ENCODE measurements around the gene RDH16. TPM values are rescaled to one million over a fixed set of nuclear protein-coding genes. Genes with fewer than 3 reads are reported as not detected.

The RDH16 gene
- total and polyA plus RNA-seq, 4 donors: 12.9 to 382 (median 219) TPM

GRCh38 chr12:56933826-56934625 is 23.4 kb downstream of the RDH16 start, which contains the start of gene SDR9C7:
Gene SDR9C7 (minus strand): TSS chr12:56934408. CDS start chr12:56934261, 147 bp downstream.
- Histone ChIP-seq H3K4me1 (ENCODE audit: control insufficient read depth in 4 of 4, insufficient read depth in 4 of 4, low read length in 3 of 4) (no peaks in the 10 kb centered on the region), H3K36me3 (ENCODE audit: control insufficient read depth in 4 of 4, insufficient read depth in 3 of 4, low read depth in 1 of 4, low read length in 3 of 4) (no peaks in the 10 kb centered on the region), H3K27me3 (ENCODE audit: control insufficient read depth in 4 of 4, insufficient read depth in 4 of 4, low read length in 3 of 4) (no peaks in the 10 kb centered on the region), H3K27ac (ENCODE audit: low read depth in 1 of 2, low read length in 2 of 2) (no peak within 1 kb of the TSS), H3K9ac (ENCODE audit: low read depth in 1 of 2, low read length in 2 of 2) (no peak within 1 kb of the TSS), H3K9me3 (ENCODE audit: control insufficient read depth in 4 of 4, low read length in 3 of 4) (no peaks in the 10 kb centered on the region), H3K4me3 (ENCODE audit: low read depth in 1 of 3, low read length in 3 of 3) (no peak within 1 kb of the TSS)
- 96% methylated on average over 15 of the region's 15 CpGs for WGBS
- no peak for DNase-seq (ENCODE audit: low spot score)
- TF ChIP-seq HNF4G (IDR thresholded peaks at IDR 0.05) (no peak), FOXA2 (IDR thresholded peaks at IDR 0.05) (no peak), HNF4A (conservative IDR thresholded peaks at IDR 0.05) (no peak), JUND (IDR thresholded peaks at IDR 0.05) (no peak)

DNA sequence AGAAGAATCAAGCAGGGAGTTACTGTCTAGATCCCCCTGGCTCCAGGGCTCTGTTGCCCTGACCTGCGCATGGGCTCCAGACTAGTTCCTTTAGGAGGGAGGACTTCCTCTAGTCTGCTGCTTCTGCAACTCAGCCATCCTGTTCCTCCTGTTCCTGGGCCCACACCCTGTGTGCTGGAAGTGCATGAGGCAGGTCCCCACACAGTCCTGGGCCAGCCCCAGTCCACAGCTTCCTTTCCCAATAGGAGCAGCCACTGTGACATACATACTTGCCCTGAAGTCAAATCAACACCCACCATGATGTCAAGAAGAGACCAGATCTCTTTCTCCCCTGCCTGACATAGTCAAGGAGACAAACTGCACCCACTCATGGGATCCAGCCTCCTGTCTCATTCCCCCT is 24.5 kb downstream of the RDH16 start:
- no peak overlapping the region for H3K4me3 ChIP-seq (ENCODE audit: low read depth in 1 of 3, low read length in 3 of 3)
- no peaks in the 10 kb centered on the region for H3K4me1 ChIP-seq (ENCODE audit: control insufficient read depth in 4 of 4, insufficient read depth in 4 of 4, low read length in 3 of 4)
- no peaks in the 10 kb centered on the region for H3K27me3 ChIP-seq (ENCODE audit: control insufficient read depth in 4 of 4, insufficient read depth in 4 of 4, low read length in 3 of 4)
- H3K9me3 ChIP-seq (ENCODE audit: control insufficient read depth in 4 of 4, low read length in 3 of 4): no peaks in the 10 kb centered on the region
- H3K36me3 ChIP-seq (ENCODE audit: control insufficient read depth in 4 of 4, insufficient read depth in 3 of 4, low read depth in 1 of 4, low read length in 3 of 4): no peaks in the 10 kb centered on the region
- 80% methylated on average over 1 of the region's 1 CpG for WGBS
- TF ChIP-seq FOXA2 (IDR thresholded peaks at IDR 0.05): no peak
- no peak for TF ChIP-seq TAF1 (conservative IDR thresholded peaks at IDR 0.05)
- no peak for TF ChIP-seq HNF4G (IDR thresholded peaks at IDR 0.05)
- TF ChIP-seq YY1 (IDR thresholded peaks at IDR 0.05): no peak
- TF ChIP-seq FOXA1 (IDR thresholded peaks at IDR 0.05): no peak
- no peak for TF ChIP-seq CTCF (IDR thresholded peaks at IDR 0.05; ENCODE audit: low read depth, low read length, missing input control)
- TF ChIP-seq HNF4A (conservative IDR thresholded peaks at IDR 0.05): no peak
- TF ChIP-seq, protein P1, sequence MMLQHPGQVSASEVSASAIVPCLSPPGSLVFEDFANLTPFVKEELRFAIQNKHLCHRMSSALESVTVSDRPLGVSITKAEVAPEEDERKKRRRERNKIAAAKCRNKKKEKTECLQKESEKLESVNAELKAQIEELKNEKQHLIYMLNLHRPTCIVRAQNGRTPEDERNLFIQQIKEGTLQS (IDR thresholded peaks at IDR 0.05): no peak
- TF ChIP-seq, protein P2, sequence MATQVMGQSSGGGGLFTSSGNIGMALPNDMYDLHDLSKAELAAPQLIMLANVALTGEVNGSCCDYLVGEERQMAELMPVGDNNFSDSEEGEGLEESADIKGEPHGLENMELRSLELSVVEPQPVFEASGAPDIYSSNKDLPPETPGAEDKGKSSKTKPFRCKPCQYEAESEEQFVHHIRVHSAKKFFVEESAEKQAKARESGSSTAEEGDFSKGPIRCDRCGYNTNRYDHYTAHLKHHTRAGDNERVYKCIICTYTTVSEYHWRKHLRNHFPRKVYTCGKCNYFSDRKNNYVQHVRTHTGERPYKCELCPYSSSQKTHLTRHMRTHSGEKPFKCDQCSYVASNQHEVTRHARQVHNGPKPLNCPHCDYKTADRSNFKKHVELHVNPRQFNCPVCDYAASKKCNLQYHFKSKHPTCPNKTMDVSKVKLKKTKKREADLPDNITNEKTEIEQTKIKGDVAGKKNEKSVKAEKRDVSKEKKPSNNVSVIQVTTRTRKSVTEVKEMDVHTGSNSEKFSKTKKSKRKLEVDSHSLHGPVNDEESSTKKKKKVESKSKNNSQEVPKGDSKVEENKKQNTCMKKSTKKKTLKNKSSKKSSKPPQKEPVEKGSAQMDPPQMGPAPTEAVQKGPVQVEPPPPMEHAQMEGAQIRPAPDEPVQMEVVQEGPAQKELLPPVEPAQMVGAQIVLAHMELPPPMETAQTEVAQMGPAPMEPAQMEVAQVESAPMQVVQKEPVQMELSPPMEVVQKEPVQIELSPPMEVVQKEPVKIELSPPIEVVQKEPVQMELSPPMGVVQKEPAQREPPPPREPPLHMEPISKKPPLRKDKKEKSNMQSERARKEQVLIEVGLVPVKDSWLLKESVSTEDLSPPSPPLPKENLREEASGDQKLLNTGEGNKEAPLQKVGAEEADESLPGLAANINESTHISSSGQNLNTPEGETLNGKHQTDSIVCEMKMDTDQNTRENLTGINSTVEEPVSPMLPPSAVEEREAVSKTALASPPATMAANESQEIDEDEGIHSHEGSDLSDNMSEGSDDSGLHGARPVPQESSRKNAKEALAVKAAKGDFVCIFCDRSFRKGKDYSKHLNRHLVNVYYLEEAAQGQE (IDR thresholded peaks at IDR 0.05): no peak
- no peak for TF ChIP-seq JUND (IDR thresholded peaks at IDR 0.05)
- no peak for TF ChIP-seq RAD21 (IDR thresholded peaks at IDR 0.05)
- TF ChIP-seq EGR1 (IDR thresholded peaks at IDR 0.05; ENCODE audit: low read depth in 2 of 2): no peak
- no peak overlapping the region for H3K9ac ChIP-seq (ENCODE audit: low read depth in 1 of 2, low read length in 2 of 2)
- H3K27ac ChIP-seq (ENCODE audit: low read depth in 1 of 2, low read length in 2 of 2): no peak overlapping the region
- no peak for DNase-seq (ENCODE audit: low spot score)
